GM12878 (cell line): ENCODE results near the gene PABPN1. TPM values are rescaled to one million over a fixed set of nuclear protein-coding genes. Genes with fewer than 3 reads are reported as not detected.

Experiments
- ATAC-seq: fragments of 200-7000 bp; cut with Tn5 transposase; 3 replicates; pipeline ENCODE4 v1.9.1; 2020; ENCODE audit warnings: mild to moderate bottlenecking, moderate library complexity
- BruUV-seq: library from RNA; stranded (reverse); fragments of 400-500 nt; replicated peaks from 2 replicates; lab custom pipeline; 2021; lab: Mats Ljungman, UMichigan
- CTCF ChIA-PET: fragments of 300-600 bp; sonication (Branson Sonifier 250); formaldehyde crosslinking; extraction: SDS; loops from one replicate; lab custom pipeline; 2021; ENCODE audit warnings: inconsistent platforms; lab: Yijun Ruan, JAX
- POLR2A ChIA-PET: fragments of 350-600 bp; formaldehyde crosslinking; extraction: SDS; loops from one replicate; lab custom pipeline; 2021; ENCODE audit warnings: inconsistent platforms; lab: Charles Lee
- RAD21 ChIA-PET: fragments of 300-600 bp; sonication (Branson Sonifier 250); formaldehyde crosslinking; loops from one replicate; lab custom pipeline; 2023; ENCODE audit warnings: antibody characterized with exemption; ENCODE audit not compliant: unreplicated experiment; lab: Charles Lee
- SMC1A ChIA-PET: fragments of 300-600 bp; sonication (Branson Sonifier 250); formaldehyde crosslinking; loops from one replicate; lab custom pipeline; 2023; ENCODE audit not compliant: unreplicated experiment, uncharacterized antibody; lab: Charles Lee
- DNase-seq: peaks from one replicate; pipeline ENCODE4 v3.0.0-alpha.2; 2011; ENCODE audit warnings: low read depth, low spot score
- FAIRE-seq: peaks from 3 replicates; lab custom pipeline; 2011; peaks lifted over from hg19 to GRCh38; lab: Jason Lieb, UNC
- H2AFZ ChIP-seq: 2 replicates; pipeline ENCODE4 v1.6.0; 2011; ENCODE audit warnings: low read depth, low read length, control low read depth; ENCODE audit not compliant: control insufficient read depth
- H3K27ac ChIP-seq: 2 replicates; pipeline ENCODE4 v1.5.1; 2011; ENCODE audit warnings: control low read depth; ENCODE audit not compliant: control insufficient read depth, insufficient read depth
- H3K27me3 ChIP-seq, 2 experiments: replicated peaks in 1 of 2; 2 replicates each; pipeline versions ENCODE4 v1.6.0 to v1.6.1; 2011; ENCODE audit warnings: low read length in 1 of 2; ENCODE audit not compliant: control insufficient read depth in 2 of 2, insufficient read depth in 2 of 2
- H3K36me3 ChIP-seq, 2 experiments: 2 replicates each; pipeline ENCODE4 v1.5.1; 2011; ENCODE audit warnings: low read length in 1 of 2; ENCODE audit not compliant: control insufficient read depth in 2 of 2, insufficient read depth in 2 of 2
- H3K4me1 ChIP-seq: 2 replicates; pipeline ENCODE4 v1.6.1; 2011; ENCODE audit warnings: mild to moderate bottlenecking, low read length, moderate library complexity, mixed read lengths; ENCODE audit not compliant: control insufficient read depth, insufficient read depth
- H3K4me2 ChIP-seq: 2 replicates; pipeline ENCODE4 v1.6.0; 2011; ENCODE audit warnings: control low read depth; ENCODE audit not compliant: control insufficient read depth, insufficient read depth
- H3K4me3 ChIP-seq: fragments of 200-600 bp; sonication (generic); 2 replicates; pipeline ENCODE4 v1.5.1; 2016
- H3K79me2 ChIP-seq: 2 replicates; pipeline ENCODE4 v1.6.0; 2011; ENCODE audit warnings: low read length; ENCODE audit not compliant: control insufficient read depth, insufficient read depth
- H3K9ac ChIP-seq: 2 replicates; pipeline ENCODE4 v1.8.0; 2011; ENCODE audit warnings: low read length, control low read depth, mixed read lengths; ENCODE audit not compliant: control insufficient read depth, insufficient read depth
- H3K9me3 ChIP-seq: replicated peaks from 3 replicates; pipeline ENCODE4 v1.5.1; 2011; ENCODE audit warnings: mild to moderate bottlenecking, low read length; ENCODE audit not compliant: control insufficient read depth, insufficient read depth
- H4K20me1 ChIP-seq: 2 replicates; pipeline ENCODE4 v1.6.0; 2011; ENCODE audit not compliant: control insufficient read depth, insufficient read depth
- SPI1 ChIP-seq: IDR thresholded peaks from 2 replicates; pipeline ENCODE4 v1.6.1; 2011; ENCODE audit warnings: low read depth, mild to moderate bottlenecking, low read length, moderate library complexity, borderline replicate concordance; ENCODE audit not compliant: insufficient read depth
- USF1 ChIP-seq: IDR thresholded peaks from 2 replicates; pipeline ENCODE4 v1.6.1; 2011; ENCODE audit warnings: borderline replicate concordance, low read depth, mild to moderate bottlenecking, moderate library complexity, mixed read lengths, low read length; ENCODE audit not compliant: insufficient read depth; ENCODE audit errors: extremely low read length
- WGBS: methylation state at CpG from one replicate; pipeline ENCODE4 v1.1.6; 2016; ENCODE audit warnings: low lambda C conversion rate; ENCODE audit not compliant: insufficient replicate concordance, insufficient coverage; ENCODE audit errors: missing lambda C conversion rate; 5-methylcytosine and 5-hydroxymethylcytosine counted together
- in situ Hi-C: fragments of 300-500 bp; cut with MboI; formaldehyde crosslinking; loops from 9 replicates; pipeline ENCODE4 v1.14.3; 2018; ENCODE audit warnings: mixed read lengths
- intact Hi-C: fragments of 100-400 bp; cut with micrococcal nuclease; formaldehyde crosslinking; loops from one replicate; pipeline ENCODE4 v1.14.2; 2022; ENCODE audit not compliant: unreplicated experiment
- polyA plus RNA-seq, 11 experiments: library from polyadenylated mRNA; depleted of rRNA in 4 of 11; unstranded in 6 of 11; stranded (reverse) in 5 of 11; fragments of >200 nt; fragmentation: Nextera tagmentation in 4 of 11; fragmentation: Illumina TruSeq in 1 of 11; extraction: Ambion mirVana in 4 of 11; extraction: Trizol in 1 of 11; gene quantifications; 1 replicate in 1 of 11; 2 replicates in 10 of 11; pipeline versions ENCODE4 v1.2.1 to v1.2.3, GENCODE V29; 2011 to 2016; ENCODE audit warnings: inconsistent platforms in 2 of 11, missing spikeins in 2 of 11, low read depth in 1 of 11
- total RNA-seq, 4 experiments: library from RNA; depleted of rRNA in 3 of 4; stranded (reverse); fragments of >200 nt in 3 of 4; fragmentation: Illumina TruSeq in 1 of 4; extraction: Trizol in 1 of 4; gene quantifications; 2 replicates each; pipeline versions ENCODE4 v1.2.1 to v1.2.3, GENCODE V29; 2013 to 2021

The PABPN1 gene
- total and polyA plus RNA-seq, 10 of the 15 experiments (the other 5 are each of a cell fraction or from before 2014, with no cell fraction given): 31.3 to 248 (median 103) TPM

- Histone ChIP-seq H3K4me3 (peak overlapping the region; percentile 86), H3K27ac (peak overlapping the region; percentile 85), H3K36me3 (no peaks in the 10 kb centered on the region), H3K4me2 (peak overlapping the region; percentile 83), H3K9me3 (no peaks in the 10 kb centered on the region), H4K20me1 (no peaks in the 10 kb centered on the region), H3K4me1 (peaks cover 8% of the 10 kb centered on the region), H2AFZ (no peak overlapping the region; the same call in 1 of the 2 replicates), H3K27me3 (no peaks in the 10 kb centered on the region), H3K79me2 (peaks cover 7% of the 10 kb centered on the region), H3K9ac (peak overlapping the region; percentile 75)
- ChIA-PET RAD21 (interaction anchor here (0.7 to 8.7 kb wide), 9 partner anchors 14 to 255 kb away, joined by 3 to 103 read pairs (median 4); partner anchors contain the start of genes HOMEZ and PABPN1), POLR2A (interaction anchor here (0.5 to 5.7 kb wide), 5 partner anchors 9 to 30 kb away, joined by 3 to 98 read pairs (median 6); partner anchors contain the start of genes HOMEZ and PABPN1), SMC1A (interaction anchor here (0.7 to 7.1 kb wide), 10 partner anchors 11 to 268 kb away, joined by 3 to 48 read pairs (median 3); partner anchors contain the start of genes AP1G2, HOMEZ and PABPN1), CTCF (interaction anchor here (0.6 to 5.8 kb wide), 23 partner anchors 8 to 294 kb away, joined by 3 to 77 read pairs (median 4); partner anchors contain the start of genes CDH24, HOMEZ, JPH4 and PABPN1)
- DNase-seq: no peak
- ATAC-seq: no peak
- intact Hi-C loops: loop anchor here (2.0 kb wide), 1 partner anchor 179 kb away; no protein-coding TSS in a partner anchor
- WGBS: 62% methylated on average over 10 of the region's 10 CpGs
- peak; percentile 40; the same call in 1 of the 2 replicates for TF ChIP-seq SPI1
- no peak for TF ChIP-seq USF1
- BruUV-seq: no TSS peak
- FAIRE-seq: peak; percentile 18
- in situ Hi-C loops: loop anchor here (10.0 to 25.0 kb wide), 2 partner anchors 812 to 1135 kb away; partner anchors contain the start of genes DCAF11 and NRL
These were observed 21.1 kb upstream of the PABPN1 start for GRCh38 chr14:23299986-23300686.
